HG03342 (cell line): ENCODE measurements around the gene TJP3.
"Not testable (repeated sequence)": the region's sequence is repeated elsewhere in the genome, so short reads cannot be mapped to it uniquely, and the experiment has no call there.

Experiments used
- ATAC-seq: cut with Tn5 transposase; IDR thresholded peaks from one replicate; pipeline ENCODE4 v1.9.1; 2021; ENCODE audit warnings: mild to moderate bottlenecking, moderate library complexity; ENCODE audit not compliant: unreplicated experiment

Gene TJP3

DNA sequence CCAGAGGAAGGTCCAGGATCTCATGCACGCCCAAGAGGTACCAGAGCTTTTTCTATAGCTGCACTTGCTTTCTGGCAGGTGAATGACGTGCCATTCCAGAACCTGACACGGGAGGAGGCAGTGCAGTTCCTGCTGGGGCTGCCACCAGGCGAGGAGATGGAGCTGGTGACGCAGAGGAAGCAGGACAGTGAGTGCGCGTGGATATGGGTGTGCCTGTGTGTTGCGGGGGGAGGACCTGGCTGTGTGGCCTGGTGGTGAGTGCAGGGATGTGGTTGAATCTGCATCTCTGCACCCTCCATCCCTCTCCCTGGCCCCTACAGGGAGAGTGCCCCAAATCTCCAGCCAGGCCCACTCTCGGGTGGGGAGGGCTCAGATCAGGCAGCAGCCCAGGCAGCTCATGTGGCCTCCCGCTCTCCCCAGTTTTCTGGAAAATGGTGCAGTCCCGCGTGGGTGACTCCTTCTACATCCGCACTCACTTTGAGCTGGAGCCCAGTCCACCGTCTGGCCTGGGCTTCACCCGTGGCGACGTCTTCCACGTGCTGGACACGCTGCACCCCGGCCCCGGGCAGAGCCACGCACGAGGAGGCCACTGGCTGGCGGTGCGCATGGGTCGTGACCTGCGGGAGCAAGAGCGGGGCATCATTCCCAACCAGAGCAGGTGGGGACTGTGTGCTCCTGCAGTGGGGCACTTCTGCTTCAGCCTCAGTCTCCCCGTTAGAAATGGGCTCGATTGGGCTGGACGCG is 30.5 kb downstream of the TJP3 start:
- no peak for ATAC-seq

DNA sequence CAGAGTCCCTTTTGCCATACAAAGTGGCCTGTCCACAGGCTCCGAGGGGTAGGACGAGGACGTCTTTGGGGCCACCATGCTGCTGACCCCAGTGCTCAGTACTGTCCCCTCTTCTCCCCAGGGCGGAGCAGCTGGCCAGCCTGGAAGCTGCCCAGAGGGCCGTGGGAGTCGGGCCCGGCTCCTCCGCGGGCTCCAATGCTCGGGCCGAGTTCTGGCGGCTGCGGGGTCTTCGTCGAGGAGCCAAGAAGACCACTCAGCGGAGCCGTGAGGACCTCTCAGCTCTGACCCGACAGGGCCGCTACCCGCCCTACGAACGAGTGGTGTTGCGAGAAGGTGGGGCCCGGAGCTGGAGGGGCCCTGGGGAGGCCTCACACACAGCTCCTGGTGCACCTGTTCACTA is 32.2 kb downstream of the TJP3 start:
- no peak for ATAC-seq

DNA sequence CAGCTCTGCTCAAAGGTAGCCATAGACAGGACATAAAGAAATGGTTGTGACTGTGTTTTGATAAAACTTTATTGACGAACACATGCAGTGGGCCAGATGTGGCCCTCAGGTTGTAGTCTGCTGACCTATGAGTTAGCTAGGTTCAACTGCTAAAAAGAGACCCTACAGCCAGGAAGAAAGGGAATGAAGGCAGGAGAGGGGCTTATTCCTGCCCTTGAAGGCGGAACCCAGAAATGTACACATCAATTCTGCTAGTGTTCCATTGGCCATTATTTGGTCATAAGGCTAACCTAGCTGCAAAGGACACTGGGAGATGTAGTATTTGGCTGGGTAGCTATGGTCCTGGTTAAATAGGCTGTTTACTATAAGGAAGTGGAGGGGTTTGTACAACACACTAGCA is 35.3 kb downstream of the TJP3 start:
- ATAC-seq = no peak

DNA sequence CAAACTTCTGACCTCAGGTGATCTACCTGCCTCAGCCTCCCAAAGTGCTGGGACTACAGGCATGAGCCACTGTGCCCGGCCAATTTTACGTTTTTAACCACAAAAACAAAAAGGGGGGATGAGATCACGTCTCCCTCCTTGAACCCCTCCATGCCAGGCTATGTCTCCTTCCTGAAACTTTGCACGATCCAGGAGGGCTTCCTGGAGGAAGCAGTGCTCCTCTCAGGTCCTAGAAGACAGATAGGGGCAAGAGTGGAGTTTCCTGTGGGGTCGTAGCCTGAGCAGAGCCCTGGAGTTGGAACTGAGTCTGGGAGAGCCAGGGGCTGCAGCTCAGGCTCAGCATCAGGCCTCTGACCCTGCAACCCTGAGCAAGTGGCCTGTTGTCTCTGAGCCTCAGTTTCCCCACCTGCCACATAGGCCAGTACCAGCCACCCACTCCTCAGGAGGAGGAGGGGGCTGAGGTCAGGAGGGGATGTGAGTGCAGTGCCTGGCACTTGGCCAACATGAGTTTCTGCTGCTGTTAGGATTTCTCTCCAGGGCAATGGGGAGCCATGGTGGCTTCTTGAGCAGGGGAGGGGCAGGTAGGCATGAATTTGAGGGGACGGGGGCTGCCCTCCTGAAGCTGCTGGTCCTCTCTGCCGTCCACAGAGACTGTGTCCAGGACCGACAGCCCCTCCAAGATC is 37.3 kb downstream of the TJP3 start:
- no peak for ATAC-seq

DNA sequence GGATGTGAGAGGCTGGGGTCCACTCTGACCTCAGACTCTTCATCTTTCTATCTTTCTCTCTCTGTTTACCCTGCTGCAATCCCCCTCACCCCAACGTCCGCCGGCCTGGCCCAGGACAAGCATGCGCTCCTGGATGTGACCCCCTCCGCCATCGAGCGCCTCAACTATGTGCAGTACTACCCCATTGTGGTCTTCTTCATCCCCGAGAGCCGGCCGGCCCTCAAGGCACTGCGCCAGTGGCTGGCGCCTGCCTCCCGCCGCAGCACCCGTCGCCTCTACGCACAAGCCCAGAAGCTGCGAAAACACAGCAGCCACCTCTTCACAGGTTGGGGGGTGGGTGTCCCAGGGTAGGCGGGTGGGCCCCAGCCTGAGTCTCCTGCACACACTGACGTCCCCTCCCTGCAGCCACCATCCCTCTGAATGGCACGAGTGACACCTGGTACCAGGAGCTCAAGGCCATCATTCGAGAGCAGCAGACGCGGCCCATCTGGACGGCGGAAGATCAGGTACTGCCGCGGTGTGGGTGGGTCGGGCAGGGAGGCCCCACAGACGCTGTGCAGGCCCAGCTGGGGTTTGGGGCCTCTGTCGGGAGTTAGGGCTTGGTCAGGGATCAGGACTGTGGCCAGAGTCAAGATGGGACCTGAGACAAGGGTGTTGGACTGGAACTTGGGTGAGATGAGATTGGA is 38.3 kb downstream of the TJP3 start:
- ATAC-seq = no peak

DNA sequence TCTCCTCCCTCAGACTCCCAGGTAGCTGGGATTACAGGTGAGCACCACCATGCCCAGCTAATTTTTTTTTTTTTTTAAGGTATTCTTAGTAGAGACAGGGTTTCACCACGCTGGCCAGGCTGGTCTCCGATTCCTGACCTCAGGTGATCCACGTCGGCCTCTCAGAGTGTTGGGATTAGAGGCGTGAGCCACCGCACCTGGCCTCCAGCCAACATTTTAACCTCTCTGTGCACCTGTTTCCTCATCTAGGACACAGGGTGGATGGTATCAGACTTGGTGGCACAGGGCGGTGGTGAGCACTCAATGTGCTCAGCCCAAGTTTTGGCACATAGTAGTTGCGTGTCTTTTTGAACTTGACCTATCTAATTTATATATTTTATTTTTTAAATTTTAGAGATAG is 40.8 kb downstream of the TJP3 start:
- no peak for ATAC-seq

DNA sequence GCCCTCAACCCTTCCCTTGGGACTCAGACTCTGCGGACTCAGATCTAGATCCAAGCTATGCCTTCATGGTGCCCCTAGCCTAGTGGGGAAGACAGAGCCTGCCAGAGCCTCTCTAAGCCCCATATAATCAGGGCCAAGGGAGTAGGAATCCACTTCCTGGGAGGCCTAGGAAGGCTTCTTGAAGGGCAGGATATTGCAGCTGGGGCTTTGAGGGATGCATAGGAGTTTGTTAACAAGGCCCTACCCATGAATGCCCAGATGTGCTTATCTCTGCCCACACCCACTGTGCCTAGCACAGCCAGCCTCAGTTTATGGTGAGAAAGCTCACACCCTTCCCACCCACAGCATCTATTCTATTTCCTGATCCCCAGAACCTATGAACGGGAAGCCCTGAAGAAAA is 42.0 kb downstream of the TJP3 start:
- no peak for ATAC-seq

DNA sequence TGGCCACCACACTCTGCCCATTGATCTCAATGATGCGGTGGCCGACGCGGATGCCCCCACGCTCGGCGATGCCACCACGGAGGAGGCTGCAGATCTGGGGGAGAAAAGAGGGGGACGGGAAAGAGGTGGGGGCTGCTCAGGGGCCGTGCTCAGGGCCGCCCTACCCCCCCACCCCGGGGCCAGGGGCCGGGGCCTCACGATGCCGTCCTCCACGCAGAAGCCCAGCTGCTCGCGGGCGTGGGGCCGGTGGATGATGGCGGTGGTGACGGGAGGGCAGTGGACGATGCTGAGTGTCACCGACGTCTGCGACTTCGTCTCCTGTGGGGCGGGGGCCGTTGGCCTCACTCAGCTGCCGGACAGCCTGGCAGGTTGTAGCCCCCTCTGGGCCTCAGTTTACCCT is 43.1 kb downstream of the TJP3 start:
- no peak for ATAC-seq

DNA sequence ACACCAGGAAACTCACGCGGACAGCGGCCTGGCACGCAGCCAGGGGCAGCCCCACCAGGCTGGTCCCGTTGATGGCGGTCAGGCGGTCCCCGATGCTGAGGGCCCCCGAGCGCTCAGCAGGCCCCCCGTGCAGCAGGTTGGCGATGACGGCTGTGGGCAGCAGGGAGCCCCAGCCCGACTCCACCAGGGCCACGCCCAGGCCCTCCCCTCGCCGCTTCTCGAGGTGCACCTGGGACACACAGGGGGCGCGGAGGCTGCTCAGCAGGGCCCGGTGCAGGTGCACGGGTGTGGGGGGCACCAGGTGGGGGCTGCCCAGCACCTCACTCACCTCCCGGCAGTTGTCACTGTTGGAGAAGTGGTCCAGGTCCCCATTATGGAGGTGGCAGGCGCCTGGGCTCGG is 44.3 kb downstream of the TJP3 start:
- ATAC-seq = no peak

DNA sequence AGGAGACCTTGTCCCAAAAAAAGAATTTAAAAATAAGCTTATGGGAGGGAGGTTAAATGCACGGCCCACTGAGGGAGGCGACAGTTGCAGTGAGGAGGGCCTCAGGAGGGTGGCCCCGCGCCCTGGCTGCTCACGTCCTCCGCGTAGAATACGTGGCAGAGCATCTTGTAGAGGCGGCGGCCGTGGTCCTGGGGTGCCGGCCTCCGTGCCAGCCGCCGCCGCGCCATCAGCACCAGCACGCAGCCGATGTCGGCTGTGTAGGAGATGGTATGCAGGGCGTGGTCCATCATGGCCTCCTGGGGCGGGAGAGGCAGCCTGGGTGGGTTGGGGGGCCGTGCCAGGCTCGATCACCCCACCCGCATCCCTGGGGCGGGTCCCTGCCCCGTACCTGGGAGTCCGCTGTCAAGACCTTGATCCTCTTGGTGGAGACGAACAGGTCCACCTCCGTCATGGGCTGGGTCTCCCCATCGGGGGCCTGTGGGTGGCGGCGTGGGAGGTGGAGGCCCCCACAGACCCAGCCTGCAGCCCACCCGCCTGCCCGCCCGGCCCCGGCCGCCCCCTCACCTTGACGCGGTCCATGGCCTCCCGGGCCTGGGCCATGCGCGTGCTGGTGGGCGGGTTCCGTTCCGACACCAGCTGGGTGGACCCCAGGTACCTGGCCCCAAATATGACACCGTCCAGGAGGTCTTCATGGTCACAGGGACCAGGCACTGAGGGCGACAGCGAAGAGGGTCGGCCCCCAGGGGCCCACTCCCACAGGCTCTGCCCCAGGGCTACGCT is 45.6 kb downstream of the TJP3 start:
- no peak for ATAC-seq

DNA sequence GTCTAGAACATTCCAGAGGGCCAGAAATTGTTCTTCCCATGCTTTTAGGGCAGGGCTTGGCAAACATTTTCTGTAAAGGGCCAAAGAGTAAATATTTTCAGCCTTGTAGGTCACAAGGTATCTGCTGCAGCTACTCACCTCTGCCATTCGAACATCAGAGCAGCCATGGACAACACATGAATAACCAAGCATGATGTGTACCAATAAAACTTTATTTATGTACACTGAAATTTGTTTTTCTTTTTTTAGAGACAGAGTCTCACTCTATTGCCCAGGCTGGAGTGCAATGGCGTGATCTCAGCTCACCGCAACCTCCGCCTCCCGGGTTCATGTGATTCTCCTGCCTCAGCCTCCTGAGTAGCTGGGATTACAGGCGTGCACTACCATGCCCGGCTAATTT is 49.5 kb downstream of the TJP3 start:
- not testable (repeated sequence) for ATAC-seq

DNA sequence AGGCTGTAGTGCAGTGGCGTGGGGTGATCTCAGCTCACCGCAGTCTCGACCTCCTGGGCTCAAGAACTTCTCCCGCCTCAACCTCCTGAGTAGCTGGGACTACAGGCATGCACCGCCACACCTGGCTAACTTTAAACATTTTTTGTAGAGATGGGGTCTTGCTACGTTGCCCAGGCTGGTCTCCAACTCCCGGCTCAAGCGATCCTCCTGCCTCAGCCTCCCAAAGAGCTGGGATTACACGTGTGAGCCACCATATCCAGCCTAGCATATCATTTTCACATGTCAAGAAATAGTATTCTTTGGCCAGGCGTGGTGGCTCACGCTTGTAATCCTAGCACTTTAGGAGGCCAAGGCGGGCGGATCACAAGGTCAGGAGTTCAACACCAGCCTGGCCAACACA is 50.1 kb downstream of the TJP3 start:
- ATAC-seq = not testable (repeated sequence)

DNA sequence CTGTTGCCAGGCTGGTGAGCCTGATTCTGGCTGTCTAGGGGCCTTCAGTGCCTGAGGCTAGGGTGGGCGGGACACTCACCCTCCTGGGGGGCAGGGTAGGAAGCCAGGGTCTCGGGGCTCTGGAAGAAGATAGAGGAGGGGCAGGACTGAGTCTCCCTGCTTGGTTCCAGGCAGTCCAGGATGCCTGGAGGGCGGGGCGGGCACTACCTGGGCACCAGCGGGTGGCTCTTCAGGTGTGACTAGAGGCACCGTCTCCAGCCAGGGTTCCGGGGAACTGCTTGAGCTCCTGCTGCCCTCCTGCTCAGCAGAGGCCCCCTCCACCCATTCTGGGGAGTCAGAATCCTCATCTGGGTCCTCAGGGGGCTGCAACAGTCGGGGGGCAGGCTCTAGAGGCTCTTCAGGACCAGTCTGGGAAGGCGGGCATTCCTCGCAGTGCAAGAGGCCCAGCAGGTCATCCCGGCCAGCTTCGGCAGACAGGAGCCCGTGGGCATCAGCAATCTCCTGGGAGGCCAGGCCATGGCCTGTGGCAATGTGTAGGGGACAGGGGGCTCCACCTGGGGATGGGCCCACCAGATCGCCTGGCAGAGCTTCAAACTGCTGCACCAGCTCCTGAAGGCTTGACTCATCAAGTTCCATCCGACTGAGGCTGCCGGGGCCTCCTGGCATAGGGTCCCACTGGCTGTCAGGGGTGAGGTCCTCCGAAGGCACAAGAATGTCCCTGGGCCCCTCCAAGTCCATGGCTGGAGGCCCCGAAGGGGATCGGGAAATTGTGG is 51.5 kb downstream of the TJP3 start:
- ATAC-seq = no peak

DNA sequence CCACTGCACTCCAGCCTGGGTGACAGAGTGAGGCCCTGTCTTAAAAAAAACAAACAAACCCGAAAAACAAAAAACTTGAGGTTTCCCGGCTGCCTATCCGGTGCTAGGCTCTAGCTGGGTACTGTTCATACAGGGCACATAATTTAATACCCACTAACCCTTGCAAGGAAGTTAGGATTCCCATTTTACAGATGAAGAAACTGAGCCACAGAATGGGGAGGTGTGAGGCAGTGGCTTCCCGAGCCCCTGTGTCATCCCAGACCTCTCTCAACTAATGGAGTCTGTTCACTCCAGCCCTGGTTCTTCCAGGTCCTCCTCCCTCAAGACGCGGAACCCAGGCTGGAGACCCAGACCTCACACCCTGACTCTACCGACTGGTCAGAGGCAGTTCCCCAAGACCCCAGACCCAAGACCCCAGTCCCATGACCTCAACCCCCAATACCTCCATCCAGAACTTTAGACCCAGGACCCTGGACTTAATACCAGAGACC is 52.7 kb downstream of the TJP3 start:
- ATAC-seq = no peak

DNA sequence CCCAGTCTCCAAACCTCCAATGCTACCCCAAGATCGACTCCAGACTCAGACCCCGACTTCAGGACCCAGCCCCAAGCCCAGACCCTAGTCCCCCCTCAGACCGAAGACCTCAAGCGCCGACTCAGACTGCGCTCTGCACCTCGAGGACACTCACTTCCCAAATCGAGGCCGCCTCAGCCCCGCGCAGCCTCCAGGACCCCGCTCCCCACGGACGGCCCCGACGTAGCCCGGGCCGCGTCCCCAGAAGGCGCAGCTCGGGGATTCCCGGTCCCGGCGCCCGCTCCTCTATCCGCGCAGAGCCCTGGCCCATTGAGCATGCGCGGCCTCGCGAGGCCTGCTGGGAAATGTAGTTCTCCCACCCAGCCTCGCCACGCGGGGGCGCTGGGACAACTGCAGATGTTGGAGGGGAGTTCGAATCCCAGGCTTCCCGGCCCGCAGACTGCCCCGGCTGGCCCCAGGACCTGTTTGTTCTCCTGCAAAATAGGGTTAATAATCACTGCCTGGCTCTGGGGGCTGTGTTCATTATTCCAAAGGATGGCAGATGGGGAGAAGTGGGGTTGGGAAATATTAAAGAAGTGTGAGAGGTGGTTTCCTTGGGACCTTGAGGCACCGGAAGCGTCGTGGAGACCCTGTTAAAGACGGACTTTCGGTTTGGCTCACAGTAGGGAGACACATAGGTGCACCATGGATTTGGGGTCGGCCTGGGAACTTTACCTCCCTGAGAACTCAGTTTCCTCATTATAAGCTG is 53.4 kb downstream of the TJP3 start, which contains the start of gene APBA3:
TSS of gene APBA3 (minus strand) at position 311 of the 748 bp plus-strand sequence. CDS start 1,428 bp downstream, outside the sequence.
- peak; percentile 47 for ATAC-seq

DNA sequence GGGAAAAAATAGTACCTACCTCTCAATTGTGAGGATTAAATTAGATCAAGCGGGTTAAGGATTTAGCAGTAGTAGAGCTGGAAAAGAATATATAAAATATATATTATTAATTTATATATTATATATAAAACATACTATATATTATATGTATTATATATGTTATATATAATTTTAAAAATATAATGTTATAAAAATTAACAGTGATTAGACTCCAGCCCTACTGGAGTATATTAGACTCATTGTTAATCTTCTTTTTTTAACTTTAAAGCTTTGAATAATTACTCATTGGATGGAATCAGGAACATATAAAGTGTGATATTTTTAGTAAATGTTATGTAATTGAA is 53.9 kb downstream of the TJP3 start:
- ATAC-seq = no peak

DNA sequence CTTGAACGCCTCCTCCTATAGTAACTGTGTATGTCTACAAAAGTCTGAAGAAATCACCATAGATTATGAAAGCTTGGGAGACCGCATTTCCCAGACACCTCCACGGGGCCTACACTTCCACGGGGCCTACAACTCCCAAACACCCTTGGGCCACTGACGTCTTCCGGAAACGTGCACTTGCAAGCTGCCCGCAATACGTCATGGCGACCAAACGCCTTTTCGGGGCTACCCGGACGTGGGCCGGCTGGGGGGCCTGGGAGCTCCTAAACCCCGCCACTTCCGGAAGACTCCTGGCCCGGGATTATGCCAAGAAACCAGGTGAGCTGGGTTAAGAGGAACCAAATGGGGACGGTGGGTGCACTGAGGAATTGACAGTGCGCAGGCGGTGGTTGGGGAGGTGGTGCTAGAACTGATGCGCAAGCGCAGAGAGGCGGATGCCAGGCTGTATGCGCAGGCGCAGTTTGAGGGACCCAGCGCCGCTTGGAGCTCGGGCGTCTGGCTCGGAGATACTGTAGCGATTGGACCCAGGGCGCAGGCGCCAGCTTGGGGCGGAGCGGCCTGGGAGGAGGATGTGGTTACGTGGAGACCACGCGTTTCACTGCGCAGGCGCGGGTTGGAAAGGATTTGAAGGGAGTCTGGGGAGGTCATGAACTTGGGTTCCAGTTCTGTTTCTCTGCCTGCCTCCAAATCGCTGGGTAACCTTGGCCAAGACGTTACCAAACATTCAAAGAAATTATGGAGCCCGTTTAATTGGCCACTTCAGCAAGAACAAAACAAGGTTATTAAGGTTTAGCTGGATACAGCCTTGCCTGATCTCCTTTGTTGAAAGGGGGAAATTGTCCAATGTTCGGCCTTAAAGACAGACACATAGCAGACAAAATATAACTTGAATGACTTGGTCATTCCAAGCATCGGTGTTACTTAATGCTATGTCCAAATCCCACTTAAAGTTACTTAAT is 54.6 kb downstream of the TJP3 start, which contains the start of gene MRPL54:
TSS of gene MRPL54 (plus strand) at position 182 of the 959 bp plus-strand sequence. CDS start at position 201, 19 bp downstream.
- peak; percentile 76 for ATAC-seq

DNA sequence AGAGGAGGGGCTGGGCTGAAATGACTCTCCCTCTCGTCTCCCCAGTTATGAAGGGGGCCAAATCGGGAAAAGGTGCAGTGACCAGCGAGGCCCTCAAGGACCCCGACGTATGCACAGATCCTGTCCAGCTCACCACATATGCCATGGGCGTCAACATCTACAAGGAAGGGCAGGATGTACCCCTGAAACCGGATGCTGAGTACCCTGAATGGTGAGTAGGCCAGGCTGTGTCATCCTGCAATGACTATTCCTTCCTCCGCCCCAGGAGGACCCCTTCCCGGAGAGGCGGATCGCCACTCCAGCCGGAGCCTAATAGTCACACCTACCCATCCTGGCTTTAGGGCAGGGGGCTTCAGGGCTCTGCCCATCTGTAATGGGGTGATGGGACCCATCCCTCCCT is 56.9 kb downstream of the TJP3 start:
- ATAC-seq = no peak
